RWPE2 (cell line): ENCODE data around the gene ZSCAN10.

Experiments used
- ATAC-seq: fragments of 200-7000 bp; cut with Tn5 transposase; 3 replicates; pipeline ENCODE4 v1.9.1; 2021; ENCODE audit warnings: low read depth
- DNase-seq: peaks from one replicate; pipeline ENCODE4 v3.0.0-alpha.2; 2020; ENCODE audit warnings: low spot score
- H3K27ac ChIP-seq: fragments of 450-650 bp; 2 replicates; pipeline ENCODE4 v1.5.1; 2017; ENCODE audit warnings: mild to moderate bottlenecking; ENCODE audit not compliant: poor library complexity, severe bottlenecking
- H3K27me3 ChIP-seq: fragments of 250-450 bp; sonication (Bioruptor Pico); 2 replicates; pipeline ENCODE4 v1.5.1; 2021; ENCODE audit warnings: mild to moderate bottlenecking, moderate library complexity; ENCODE audit not compliant: insufficient read depth, poor library complexity, severe bottlenecking
- H3K36me3 ChIP-seq: fragments of 250-450 bp; sonication (Bioruptor Pico); 2 replicates; pipeline ENCODE4 v1.5.1; 2020; ENCODE audit warnings: low read depth, mild to moderate bottlenecking, moderate library complexity
- H3K4me1 ChIP-seq: fragments of 250-450 bp; sonication (Bioruptor Pico); 2 replicates; pipeline ENCODE4 v1.5.1; 2021; ENCODE audit warnings: mild to moderate bottlenecking, moderate library complexity; ENCODE audit not compliant: insufficient read depth, poor library complexity, severe bottlenecking
- H3K4me3 ChIP-seq: fragments of 250-450 bp; sonication (Bioruptor Pico); 2 replicates; pipeline ENCODE4 v1.5.1; 2021; ENCODE audit warnings: mild to moderate bottlenecking, moderate library complexity; ENCODE audit not compliant: severe bottlenecking
- H3K9me3 ChIP-seq: fragments of 250-450 bp; sonication (Bioruptor Pico); 2 replicates; pipeline ENCODE4 v1.5.1; 2021; ENCODE audit warnings: mild to moderate bottlenecking, moderate library complexity; ENCODE audit not compliant: severe bottlenecking
- TF ChIP-seq, protein P1 (sequence below): fragments of 450-650 bp; IDR thresholded peaks from one replicate; pipeline ENCODE4 v1.5.1; 2017; ENCODE audit warnings: mild to moderate bottlenecking, moderate library complexity; ENCODE audit not compliant: poor library complexity, severe bottlenecking

Gene ZSCAN10

DNA sequence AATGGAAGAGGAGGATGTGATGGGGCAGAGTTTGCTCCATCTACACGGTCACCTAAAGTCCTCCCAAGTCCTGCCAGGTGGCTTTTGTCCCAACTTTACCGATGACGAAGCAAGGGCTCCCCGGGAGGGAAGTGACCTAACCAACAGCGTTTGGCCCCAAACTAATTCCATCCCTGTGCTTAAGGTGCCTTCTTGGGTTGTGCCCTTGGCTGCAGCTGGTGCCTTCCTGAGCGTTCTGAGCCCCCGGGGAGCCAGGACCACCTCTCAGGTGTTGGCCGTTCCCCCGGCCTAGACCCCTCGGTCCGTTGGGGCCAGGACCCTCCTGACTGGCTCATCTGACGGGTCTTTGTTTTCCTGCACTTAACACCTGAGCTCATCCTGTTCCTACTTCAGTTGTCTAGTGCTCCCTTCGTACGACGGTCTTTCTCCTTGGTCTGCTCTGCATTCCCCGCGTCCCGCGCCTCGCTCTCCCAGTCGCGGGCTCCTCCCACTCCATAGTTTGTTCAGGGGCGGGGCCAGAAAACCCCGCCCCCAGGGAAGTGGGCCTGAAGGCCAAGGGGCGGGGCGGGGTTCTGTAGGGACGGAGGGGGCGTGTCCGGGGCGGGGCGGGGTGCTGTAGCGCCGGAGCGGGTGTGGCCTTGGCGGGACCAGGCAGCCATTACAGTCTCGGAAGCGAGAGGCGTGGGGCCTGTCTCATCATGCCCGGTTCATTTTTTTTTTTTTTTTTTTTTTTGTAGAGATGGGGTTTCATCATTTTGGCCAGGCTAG is 822 bp upstream of the ZSCAN10 start:
- Histone ChIP-seq H3K36me3 (no peaks in the 10 kb centered on the region), H3K4me3 (no peak overlapping the region), H3K27me3 (no peaks in the 10 kb centered on the region), H3K9me3 (no peaks in the 10 kb centered on the region), H3K4me1 (peaks cover 6% of the 10 kb centered on the region), H3K27ac (no peak overlapping the region)
- DNase-seq (peak; percentile 97), ATAC-seq (peak; percentile 87)
- TF ChIP-seq, protein P1, sequence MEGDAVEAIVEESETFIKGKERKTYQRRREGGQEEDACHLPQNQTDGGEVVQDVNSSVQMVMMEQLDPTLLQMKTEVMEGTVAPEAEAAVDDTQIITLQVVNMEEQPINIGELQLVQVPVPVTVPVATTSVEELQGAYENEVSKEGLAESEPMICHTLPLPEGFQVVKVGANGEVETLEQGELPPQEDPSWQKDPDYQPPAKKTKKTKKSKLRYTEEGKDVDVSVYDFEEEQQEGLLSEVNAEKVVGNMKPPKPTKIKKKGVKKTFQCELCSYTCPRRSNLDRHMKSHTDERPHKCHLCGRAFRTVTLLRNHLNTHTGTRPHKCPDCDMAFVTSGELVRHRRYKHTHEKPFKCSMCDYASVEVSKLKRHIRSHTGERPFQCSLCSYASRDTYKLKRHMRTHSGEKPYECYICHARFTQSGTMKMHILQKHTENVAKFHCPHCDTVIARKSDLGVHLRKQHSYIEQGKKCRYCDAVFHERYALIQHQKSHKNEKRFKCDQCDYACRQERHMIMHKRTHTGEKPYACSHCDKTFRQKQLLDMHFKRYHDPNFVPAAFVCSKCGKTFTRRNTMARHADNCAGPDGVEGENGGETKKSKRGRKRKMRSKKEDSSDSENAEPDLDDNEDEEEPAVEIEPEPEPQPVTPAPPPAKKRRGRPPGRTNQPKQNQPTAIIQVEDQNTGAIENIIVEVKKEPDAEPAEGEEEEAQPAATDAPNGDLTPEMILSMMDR, result no peak

DNA sequence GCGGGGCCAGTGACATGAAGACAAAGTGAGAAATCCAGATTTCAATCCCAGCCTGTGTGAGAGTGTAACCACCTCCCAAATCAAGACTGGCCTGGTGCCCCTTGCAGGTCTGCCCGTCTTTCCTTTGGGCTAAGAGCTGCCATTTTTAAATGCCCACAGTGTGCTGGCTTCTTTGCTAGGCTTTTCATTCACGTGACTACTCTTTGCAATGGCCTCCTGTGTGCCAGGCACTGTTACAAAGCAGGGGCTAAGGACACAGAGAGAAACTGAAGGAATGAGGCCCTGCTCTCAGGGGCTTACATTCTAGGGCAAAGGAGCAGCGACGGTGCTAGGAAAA is 269 bp upstream of the ZSCAN10 start:
- Histone ChIP-seq H3K36me3 (no peaks in the 10 kb centered on the region), H3K9me3 (no peaks in the 10 kb centered on the region), H3K27ac (no peak overlapping the region), H3K4me1 (peaks cover 6% of the 10 kb centered on the region), H3K4me3 (no peak overlapping the region), H3K27me3 (no peaks in the 10 kb centered on the region)
- no peak for DNase-seq
- no peak for ATAC-seq
- TF ChIP-seq, protein P1, result no peak

GRCh38 chr16:3097266-3097665 is 1.8 kb downstream of the ZSCAN10 start:
- Histone ChIP-seq H3K9me3 (no peaks in the 10 kb centered on the region), H3K27ac (no peak overlapping the region), H3K36me3 (no peaks in the 10 kb centered on the region), H3K27me3 (no peaks in the 10 kb centered on the region), H3K4me3 (no peak overlapping the region), H3K4me1 (peaks cover 6% of the 10 kb centered on the region)
- ATAC-seq, result no peak
- no peak for DNase-seq
- TF ChIP-seq, protein P1, result no peak

- DNase-seq (no peak), ATAC-seq (no peak)
- no peaks in the 10 kb centered on the region for H3K9me3 ChIP-seq
- TF ChIP-seq, protein P1, result no peak
- H3K4me3 ChIP-seq, result no peak overlapping the region
- H3K27ac ChIP-seq, result no peak overlapping the region
- peaks cover 6% of the 10 kb centered on the region for H3K4me1 ChIP-seq
- H3K27me3 ChIP-seq, result no peaks in the 10 kb centered on the region
- H3K36me3 ChIP-seq, result no peaks in the 10 kb centered on the region
Observed at GRCh38 chr16:3096362-3096761, 2.7 kb downstream of the ZSCAN10 start.

DNA sequence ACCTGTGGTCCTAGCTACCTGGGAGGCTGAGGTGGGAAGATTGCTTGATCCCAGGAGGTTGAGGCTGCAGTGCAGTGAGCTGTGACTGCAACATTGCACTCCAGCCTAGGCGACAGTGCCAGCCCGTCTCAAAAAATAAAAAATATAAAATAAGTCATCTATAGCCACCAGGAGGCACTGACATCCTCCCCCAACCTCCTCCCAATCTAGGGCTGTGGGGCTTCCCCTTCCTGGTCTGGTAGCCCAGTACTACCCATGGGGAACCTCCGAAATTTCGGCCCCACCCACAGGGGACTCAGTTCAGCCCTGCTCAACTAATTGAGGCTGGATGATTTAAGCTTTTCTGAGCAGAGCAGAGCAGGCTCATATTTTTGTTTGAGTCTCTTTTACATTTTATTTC is 3.2 kb downstream of the ZSCAN10 start:
- H3K27me3 ChIP-seq, result no peaks in the 10 kb centered on the region
- ATAC-seq (no peak), DNase-seq (no peak)
- no peaks in the 10 kb centered on the region for H3K36me3 ChIP-seq
- H3K9me3 ChIP-seq, result no peaks in the 10 kb centered on the region
- no peak overlapping the region for H3K27ac ChIP-seq
- peaks cover 6% of the 10 kb centered on the region for H3K4me1 ChIP-seq
- TF ChIP-seq, protein P1, result no peak
- H3K4me3 ChIP-seq, result no peak overlapping the region
